SU-DHL-6 (cell line): ENCODE measurements around the gene HIGD2B.

Source experiments
- H2AFZ ChIP-seq: fragments of 200-600 bp; sonication (generic); 2 replicates; pipeline ENCODE4 v1.6.1; 2014; ENCODE audit warnings: low read depth, mild to moderate bottlenecking, moderate library complexity, mixed read lengths, antibody characterized with exemption, low read length; ENCODE audit not compliant: severe bottlenecking
- H3F3A ChIP-seq: fragments of 200-600 bp; shearing (Covaris generic); 2 replicates; pipeline ENCODE4 v1.6.0; 2016; ENCODE audit warnings: antibody characterized with exemption, mild to moderate bottlenecking; ENCODE audit not compliant: insufficient read depth
- H3K27ac ChIP-seq: fragments of 200-600 bp; sonication (generic); 2 replicates; pipeline ENCODE4 v1.5.1; 2016; ENCODE audit warnings: low read depth, mild to moderate bottlenecking, low read length, moderate library complexity, mixed read lengths
- H3K27me3 ChIP-seq: fragments of 200-600 bp; sonication (generic), shearing (Covaris generic); 2 replicates; pipeline ENCODE4 v1.6.0; 2014; ENCODE audit warnings: mild to moderate bottlenecking, low read length
- H3K36me3 ChIP-seq: fragments of 200-600 bp; sonication (generic); 2 replicates; pipeline ENCODE4 v1.6.1; 2014; ENCODE audit warnings: mild to moderate bottlenecking, low read length, mixed read lengths
- H3K4me2 ChIP-seq: fragments of 300-600, 200-600 bp; shearing (Covaris generic), sonication (generic); 2 replicates; pipeline ENCODE4 v1.6.0; 2014; ENCODE audit warnings: low read length, low read depth, mild to moderate bottlenecking; ENCODE audit not compliant: poor library complexity, severe bottlenecking
- H3K4me3 ChIP-seq: fragments of 200-600 bp; sonication (generic); 2 replicates; pipeline ENCODE4 v1.5.1; 2014; ENCODE audit warnings: antibody characterized with exemption, low read length, mild to moderate bottlenecking, mixed read lengths; ENCODE audit not compliant: insufficient read depth, poor library complexity, severe bottlenecking
- H3K79me2 ChIP-seq: fragments of 200-600 bp; sonication (generic); 2 replicates; pipeline ENCODE4 v1.6.1; 2014; ENCODE audit warnings: mild to moderate bottlenecking, low read length, moderate library complexity; ENCODE audit not compliant: insufficient read depth
- H3K9ac ChIP-seq: fragments of 200-600 bp; sonication (generic); 2 replicates; pipeline ENCODE4 v1.7.0; 2014; ENCODE audit warnings: mild to moderate bottlenecking, low read length
- H3K9me2 ChIP-seq: fragments of 200-600 bp; sonication (generic); replicated peaks from 2 replicates; pipeline ENCODE4 v1.6.1; 2014; ENCODE audit warnings: low read length; ENCODE audit not compliant: insufficient read depth
- H3K9me3 ChIP-seq: fragments of 200-600 bp; sonication (generic); 2 replicates; pipeline ENCODE4 v1.6.1; 2014; ENCODE audit warnings: low read length, mixed read lengths; ENCODE audit not compliant: insufficient read depth
- H4K20me1 ChIP-seq: fragments of 200-600 bp; sonication (generic); 2 replicates; pipeline ENCODE4 v1.6.1; 2014; ENCODE audit warnings: low read depth, mild to moderate bottlenecking, antibody characterized with exemption, low read length, moderate library complexity, mixed read lengths
- EZH2phosphoT487 ChIP-seq: fragments of 200-600 bp; sonication (generic), shearing (Covaris generic); conservative IDR thresholded peaks from 2 replicates; pipeline ENCODE4 v1.6.1; 2018; ENCODE audit warnings: mild to moderate bottlenecking, antibody characterized with exemption, low read length, moderate library complexity, mixed read lengths
- TF ChIP-seq, protein P1 (sequence below): fragments of 200-600 bp; sonication (generic); IDR thresholded peaks from one replicate; pipeline ENCODE4 v1.5.1; 2017; ENCODE audit warnings: antibody characterized with exemption, mild to moderate bottlenecking, low read length, moderate library complexity; ENCODE audit not compliant: insufficient read depth, poor library complexity, severe bottlenecking

HIGD2B gene

DNA sequence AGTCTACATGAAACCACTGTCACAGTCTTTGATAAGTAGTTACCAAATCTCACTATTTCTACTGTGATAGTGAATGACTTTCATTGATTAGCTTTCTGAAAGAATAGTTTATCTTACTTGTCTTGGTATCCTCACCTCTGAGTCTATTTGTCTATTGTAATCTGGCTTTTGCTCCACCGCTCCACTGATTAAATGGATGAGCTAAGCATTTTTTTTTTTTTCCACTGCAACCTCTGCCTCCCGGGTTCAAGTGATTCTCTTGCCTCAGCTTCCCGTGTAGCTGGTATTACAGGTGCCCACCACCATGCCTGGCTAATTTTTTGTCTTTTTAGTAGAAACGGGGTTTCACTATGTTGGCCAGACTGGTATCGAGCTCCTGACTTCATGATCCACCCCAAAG lies 13.0 kb upstream of the HIGD2B start:
- Histone ChIP-seq H3K27ac (no peak overlapping the region), H3K4me3 (no peak overlapping the region), H3K4me2 (no peak overlapping the region), H3K9me3 (no peaks in the 10 kb centered on the region), H3K9me2 (no peaks in the 10 kb centered on the region), H3K36me3 (0 out of 2 replicates have a peak, but pooled peaks cover 4% of the 10 kb centered on the region), H3K9ac (no peak overlapping the region), H3K79me2 (no peaks in the 10 kb centered on the region), H4K20me1 (no peaks in the 10 kb centered on the region), H3K27me3 (no peaks in the 10 kb centered on the region), H2AFZ (no peak overlapping the region), H3F3A (no peaks in the 10 kb centered on the region)
- no peak for TF ChIP-seq EZH2phosphoT487
- TF ChIP-seq, protein P1, sequence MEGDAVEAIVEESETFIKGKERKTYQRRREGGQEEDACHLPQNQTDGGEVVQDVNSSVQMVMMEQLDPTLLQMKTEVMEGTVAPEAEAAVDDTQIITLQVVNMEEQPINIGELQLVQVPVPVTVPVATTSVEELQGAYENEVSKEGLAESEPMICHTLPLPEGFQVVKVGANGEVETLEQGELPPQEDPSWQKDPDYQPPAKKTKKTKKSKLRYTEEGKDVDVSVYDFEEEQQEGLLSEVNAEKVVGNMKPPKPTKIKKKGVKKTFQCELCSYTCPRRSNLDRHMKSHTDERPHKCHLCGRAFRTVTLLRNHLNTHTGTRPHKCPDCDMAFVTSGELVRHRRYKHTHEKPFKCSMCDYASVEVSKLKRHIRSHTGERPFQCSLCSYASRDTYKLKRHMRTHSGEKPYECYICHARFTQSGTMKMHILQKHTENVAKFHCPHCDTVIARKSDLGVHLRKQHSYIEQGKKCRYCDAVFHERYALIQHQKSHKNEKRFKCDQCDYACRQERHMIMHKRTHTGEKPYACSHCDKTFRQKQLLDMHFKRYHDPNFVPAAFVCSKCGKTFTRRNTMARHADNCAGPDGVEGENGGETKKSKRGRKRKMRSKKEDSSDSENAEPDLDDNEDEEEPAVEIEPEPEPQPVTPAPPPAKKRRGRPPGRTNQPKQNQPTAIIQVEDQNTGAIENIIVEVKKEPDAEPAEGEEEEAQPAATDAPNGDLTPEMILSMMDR = no peak

DNA sequence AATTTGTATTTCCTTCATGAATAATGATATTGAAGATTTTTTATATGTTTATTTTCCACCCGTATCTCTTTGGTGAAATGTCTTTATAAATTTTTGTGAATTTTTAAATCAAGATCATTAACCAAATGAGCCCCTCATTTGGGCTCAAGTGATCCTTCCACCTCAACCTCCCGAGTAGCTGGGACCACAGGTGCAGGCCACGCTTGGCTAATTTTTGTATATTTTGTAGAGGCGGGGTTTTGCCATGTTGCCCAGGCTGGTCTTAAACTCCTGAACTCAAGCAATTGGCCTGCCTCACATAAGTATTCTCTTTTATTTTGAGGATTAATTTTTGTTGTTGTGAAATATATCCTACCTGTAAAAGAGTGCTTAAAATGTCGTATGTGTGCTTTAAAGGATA lies 5.0 kb upstream of the HIGD2B start:
- peaks cover 14% of the 10 kb centered on the region; the same call in 1 of the 2 replicates for H3F3A ChIP-seq
- H3K36me3 ChIP-seq = 0 out of 2 replicates have a peak, but pooled peaks cover 2% of the 10 kb centered on the region
- no peaks in the 10 kb centered on the region for H3K9me2 ChIP-seq
- TF ChIP-seq EZH2phosphoT487 = no peak
- TF ChIP-seq, protein P1 = no peak
- H3K4me3 ChIP-seq = no peak overlapping the region
- no peak overlapping the region for H2AFZ ChIP-seq
- peak overlapping the region; percentile 47 for H3K4me2 ChIP-seq
- no peaks in the 10 kb centered on the region for H3K27me3 ChIP-seq
- no peaks in the 10 kb centered on the region for H4K20me1 ChIP-seq
- H3K9ac ChIP-seq = no peak overlapping the region
- no peaks in the 10 kb centered on the region; the same call in 1 of the 2 replicates for H3K79me2 ChIP-seq
- H3K27ac ChIP-seq = peak overlapping the region; percentile 59
- no peaks in the 10 kb centered on the region for H3K9me3 ChIP-seq

DNA sequence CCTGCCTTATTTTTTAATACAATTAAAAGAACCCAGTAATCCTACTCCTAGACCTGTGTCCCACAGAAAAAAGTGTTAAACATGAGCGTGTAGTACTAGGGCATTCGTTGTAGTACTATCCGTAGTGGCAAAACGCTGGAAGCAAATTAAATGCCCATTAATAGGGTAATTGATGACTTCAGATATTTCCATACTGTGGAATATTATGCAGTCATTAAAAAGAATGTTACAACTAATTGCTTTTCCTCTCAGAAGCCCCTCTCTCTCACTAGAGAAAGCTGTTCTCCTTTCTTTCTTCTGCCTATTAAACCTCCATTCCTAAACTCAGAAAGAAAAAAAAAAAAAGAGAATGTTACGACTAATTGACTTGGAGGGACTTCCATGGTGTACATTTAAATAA lies 2.7 kb upstream of the HIGD2B start:
- Histone ChIP-seq H3K79me2 (no peaks in the 10 kb centered on the region; the same call in 1 of the 2 replicates), H3K27me3 (no peaks in the 10 kb centered on the region), H3K27ac (no peak overlapping the region), H3K9me3 (no peaks in the 10 kb centered on the region), H2AFZ (no peak overlapping the region), H4K20me1 (no peaks in the 10 kb centered on the region), H3K4me2 (no peak overlapping the region), H3K9me2 (no peaks in the 10 kb centered on the region), H3K36me3 (no peaks in the 10 kb centered on the region), H3K9ac (no peak overlapping the region), H3K4me3 (no peak overlapping the region), H3F3A (peaks cover 14% of the 10 kb centered on the region; the same call in 1 of the 2 replicates)
- TF ChIP-seq EZH2phosphoT487 = no peak
- TF ChIP-seq, protein P1 = no peak
